K562 (cell line): ENCODE measurements around the gene SV2C. TPM values are rescaled to one million over a fixed set of nuclear protein-coding genes. Genes with fewer than 3 reads are reported as not detected.

Experiments
- ATAC-seq: fragments of 200-7000 bp; cut with Tn5 transposase; 3 replicates; pipeline ENCODE4 v1.9.1; 2020; ENCODE audit warnings: moderate library complexity
- BruUV-seq: library from RNA; stranded (reverse); fragments of 400-500 nt; replicated peaks from 2 replicates; lab custom pipeline; 2021; lab: Mats Ljungman, UMichigan
- CTCF ChIA-PET: fragments of 300-600 bp; formaldehyde crosslinking; extraction: SDS; loops from one replicate; lab custom pipeline; 2021; ENCODE audit warnings: low intra/inter-chr PET ratio; lab: Yijun Ruan, JAX
- POLR2A ChIA-PET: fragments of 300-600, 350-650 bp; sonication (Branson Sonifier 250); formaldehyde crosslinking; extraction: SDS; loops from one replicate; lab custom pipeline; 2021; ENCODE audit warnings: antibody characterized with exemption, inconsistent platforms; lab: Yijun Ruan, JAX
- DNase-seq, 4 experiments: peaks; one replicate each; pipeline versions ENCODE4 v3.0.0 to v3.0.0-alpha.2; 2011 to 2018; ENCODE audit warnings: low spot score in 3 of 4, mixed read lengths in 3 of 4; ENCODE audit errors: extremely low read depth in 1 of 4
- FAIRE-seq: peaks from 2 replicates; lab custom pipeline; 2011; peaks lifted over from hg19 to GRCh38; lab: Jason Lieb, UNC
- H2AFZ ChIP-seq: 2 replicates; pipeline ENCODE4 v1.6.0; 2011; ENCODE audit warnings: low read depth, low read length, control low read depth, inconsistent platforms
- H3K27ac ChIP-seq: fragments of 200-600 bp; 3 replicates; pipeline ENCODE4 v1.8.0; 2011; ENCODE audit warnings: low read depth, mild to moderate bottlenecking, control low read depth, inconsistent platforms, low read length, moderate library complexity, mixed read lengths; ENCODE audit errors: extremely low read depth
- H3K27me3 ChIP-seq, 2 experiments: fragments of 300-600 bp in 1 of 2; 2 replicates in 1 of 2; 3 replicates in 1 of 2; pipeline versions ENCODE4 v1.6.0 to v1.8.0; 2011; ENCODE audit warnings: inconsistent platforms in 2 of 2, low read length in 2 of 2, mild to moderate bottlenecking in 1 of 2, mixed read lengths in 1 of 2, moderate library complexity in 1 of 2; ENCODE audit not compliant: control insufficient read depth in 2 of 2, insufficient read depth in 2 of 2
- H3K36me3 ChIP-seq: fragments of 300-600 bp; 3 replicates; pipeline ENCODE4 v1.8.0; 2011; ENCODE audit warnings: mild to moderate bottlenecking, low read length, inconsistent platforms; ENCODE audit not compliant: control insufficient read depth, insufficient read depth
- H3K4me1 ChIP-seq, 2 experiments: fragments of 200-600 bp in 1 of 2; replicated peaks in 1 of 2; 2 replicates in 1 of 2; 3 replicates in 1 of 2; pipeline versions ENCODE4 v1.5.1 to v1.8.0; 2011; ENCODE audit warnings: inconsistent platforms in 2 of 2, low read length in 2 of 2, mild to moderate bottlenecking in 1 of 2, mixed read lengths in 1 of 2, moderate library complexity in 1 of 2; ENCODE audit not compliant: control insufficient read depth in 2 of 2, insufficient read depth in 2 of 2
- H3K4me2 ChIP-seq: 2 replicates; pipeline ENCODE4 v1.6.1; 2011; ENCODE audit warnings: low read length, control low read depth, inconsistent platforms, mixed read lengths; ENCODE audit not compliant: insufficient read depth
- H3K4me3 ChIP-seq: fragments of 200-600 bp; sonication (generic), shearing (Covaris generic); 2 replicates; pipeline ENCODE4 v1.5.1; 2016; ENCODE audit warnings: control low read depth, inconsistent platforms
- H3K79me2 ChIP-seq: fragments of 200-600 bp; 3 replicates; pipeline ENCODE4 v1.8.0; 2011; ENCODE audit warnings: low read length, inconsistent platforms; ENCODE audit not compliant: control insufficient read depth, insufficient read depth
- H3K9ac ChIP-seq, 2 experiments: 2 replicates each; pipeline versions ENCODE4 v1.6.0 to v1.6.1; 2011; ENCODE audit warnings: low read depth in 2 of 2, low read length in 2 of 2, control low read depth in 1 of 2, inconsistent platforms in 1 of 2, mild to moderate bottlenecking in 1 of 2, mixed read lengths in 1 of 2; ENCODE audit not compliant: insufficient read depth in 1 of 2
- H3K9me1 ChIP-seq: one replicate; pipeline ENCODE4 v1.6.0; 2011; ENCODE audit warnings: inconsistent platforms, mild to moderate bottlenecking, low read length, moderate library complexity; ENCODE audit not compliant: control insufficient read depth, insufficient read depth
- H3K9me3 ChIP-seq: replicated peaks from 2 replicates; pipeline ENCODE4 v1.5.1; 2011; ENCODE audit warnings: low read depth, low read length, inconsistent platforms; ENCODE audit not compliant: control insufficient read depth, insufficient read depth
- H4K20me1 ChIP-seq: replicated peaks from 2 replicates; pipeline ENCODE4 v1.6.1; 2011; ENCODE audit warnings: low read length, inconsistent platforms, mixed read lengths; ENCODE audit not compliant: control insufficient read depth, insufficient read depth
- EP400 ChIP-seq: fragments of 450-650 bp; IDR thresholded peaks from 2 replicates; pipeline ENCODE4 v1.6.1; 2017; ENCODE audit warnings: antibody characterized with exemption, mild to moderate bottlenecking, moderate library complexity
- ETV5 ChIP-seq: sonication (generic); formaldehyde crosslinking; IDR thresholded peaks from 2 replicates; pipeline ENCODE4 v1.4.0; 2020; ENCODE audit warnings: low read depth, mild to moderate bottlenecking, missing genetic modification reagents
- GABPB1 ChIP-seq: sonication (generic); formaldehyde crosslinking; IDR thresholded peaks from 2 replicates; pipeline ENCODE4 v1.8.0; 2022; ENCODE audit warnings: mild to moderate bottlenecking, missing genetic modification reagents
- MCM3 ChIP-seq: fragments of 450-650 bp; IDR thresholded peaks from 2 replicates; pipeline ENCODE4 v1.6.1; 2016
- NR4A1 ChIP-seq, 2 experiments: fragments of 250-450 bp in 1 of 2; fragments of 450-650 bp in 1 of 2; sonication (Bioruptor Pico) in 1 of 2; IDR thresholded peaks; 2 replicates each; pipeline versions ENCODE4 v1.4.0 to v1.6.1; 2016 to 2020; ENCODE audit warnings: mild to moderate bottlenecking in 2 of 2, missing compliant biosample characterization in 1 of 2, missing genetic modification characterization in 1 of 2, moderate library complexity in 1 of 2
- SRSF1 ChIP-seq: fragments of 200-400 bp; formaldehyde crosslinking; IDR thresholded peaks from 2 replicates; pipeline ENCODE4 v1.6.1; 2017; ENCODE audit warnings: mild to moderate bottlenecking, low read depth, low read length, moderate library complexity
- ZC3H4 ChIP-seq: sonication (generic); formaldehyde crosslinking; IDR thresholded peaks from 2 replicates; pipeline ENCODE4 v1.9.0; 2021; ENCODE audit warnings: missing genetic modification reagents, borderline replicate concordance
- ZNF23 ChIP-seq: fragments of 250-450 bp; sonication (Bioruptor Pico); IDR thresholded peaks from 2 replicates; pipeline ENCODE4 v1.4.0; 2020; ENCODE audit warnings: mild to moderate bottlenecking
- ZNF407 ChIP-seq: fragments of 450-650 bp; IDR thresholded peaks from 2 replicates; pipeline ENCODE4 v1.6.1; 2016; ENCODE audit warnings: low read depth
- ZNF57 ChIP-seq: fragments of 450-650 bp; formaldehyde crosslinking; IDR thresholded peaks from 2 replicates; pipeline ENCODE4 v1.4.0; 2020; ENCODE audit warnings: mild to moderate bottlenecking, moderate library complexity
- ZNF592 ChIP-seq: fragments of 450-650 bp; IDR thresholded peaks from 2 replicates; pipeline ENCODE4 v1.6.1; 2017; ENCODE audit warnings: antibody characterized with exemption, mild to moderate bottlenecking
- WGBS: fragments of 100-300 bp; shearing (Covaris generic); methylation state at CpG from one replicate; pipeline ENCODE4 v1.1.6; 2016; ENCODE audit warnings: low coverage, mixed read lengths; ENCODE audit not compliant: insufficient coverage; ENCODE audit errors: missing lambda C conversion rate; 5-methylcytosine and 5-hydroxymethylcytosine counted together
- in situ Hi-C: fragments of 300-500 bp; cut with MboI; formaldehyde crosslinking; loops from 4 replicates; pipeline ENCODE4 v1.15.0; 2018; ENCODE audit warnings: inconsistent platforms, mixed read lengths
- intact Hi-C: fragments of 100-400 bp; cut with micrococcal nuclease; formaldehyde crosslinking; loops from 2 replicates; pipeline ENCODE4 v1.14.2; 2022
- polyA plus RNA-seq, 8 experiments: library from polyadenylated mRNA; depleted of rRNA in 4 of 8; stranded (reverse) in 5 of 8; unstranded in 3 of 8; fragments of >200 nt; fragmentation: Nextera tagmentation in 2 of 8; fragmentation: Illumina TruSeq in 1 of 8; extraction: Ambion mirVana in 2 of 8; extraction: Trizol in 1 of 8; gene quantifications; 2 replicates each; pipeline versions ENCODE4 v1.2.1 to v1.2.3, GENCODE V29; 2011 to 2014; ENCODE audit warnings: inconsistent platforms in 1 of 8, missing spikeins in 1 of 8
- total RNA-seq, 7 experiments: library from RNA; depleted of rRNA in 6 of 7; stranded (reverse); fragments of >200 nt in 6 of 7; fragmentation: Illumina TruSeq in 2 of 7; extraction: Trizol in 2 of 7; gene quantifications; 2 replicates each; pipeline versions ENCODE4 v1.2.1 to v1.2.3, GENCODE V29; 2011 to 2021; ENCODE audit warnings: low replicate concordance in 1 of 7

Gene SV2C
- total and polyA plus RNA-seq, 9 of the 15 experiments (the other 6 are each of a cell fraction or from before 2014, with no cell fraction given) = 0.05 TPM; not detected in 8

GRCh38 chr5:76368941-76369340 lies 285.8 kb downstream of the SV2C start:
- no peaks in the 10 kb centered on the region for H3K27me3 ChIP-seq
- in situ Hi-C loops = no loop called here
- H3K79me2 ChIP-seq = no peaks in the 10 kb centered on the region
- H4K20me1 ChIP-seq = no peaks in the 10 kb centered on the region
- no peak overlapping the region for H3K27ac ChIP-seq
- H3K9ac ChIP-seq = no peak overlapping the region
- H3K36me3 ChIP-seq = no peaks in the 10 kb centered on the region
- H2AFZ ChIP-seq = no peak overlapping the region
- H3K4me1 ChIP-seq = peaks cover 22 to 56% of the 10 kb centered on the region in 2 experiments
- H3K4me2 ChIP-seq = no peak overlapping the region
- no peaks in the 10 kb centered on the region for H3K9me3 ChIP-seq
- FAIRE-seq (no peak), DNase-seq (no peak), ATAC-seq (no peak)
- intact Hi-C loops = no loop called here
- CTCF ChIA-PET = no interaction called here
- POLR2A ChIA-PET = interaction anchor here (0.6 to 1.0 kb wide), 2 partner anchors 13 to 176 kb away, joined by 3 read pairs; no protein-coding TSS in a partner anchor
- H3K9me1 ChIP-seq = no peaks in the 10 kb centered on the region
- no TSS peak for BruUV-seq
- 71% methylated on average over 1 of the region's 1 CpG for WGBS
- no peak overlapping the region for H3K4me3 ChIP-seq
- TF ChIP-seq ZC3H4 (no peak), ZNF407 (no peak), ZNF57 (CRISPR knock-in tag) (no peak), GABPB1 (CRISPR knock-in tag) (no peak), ZNF592 (no peak), NR4A1 (CRISPR knock-in tag; IDR thresholded peaks at IDR 0.05) (no peak), NR4A1 (tag; IDR thresholded peaks at IDR 0.05) (no peak), ETV5 (CRISPR knock-in tag) (no peak), MCM3 (no peak), SRSF1 (no peak), EP400 (no peak), ZNF23 (CRISPR knock-in tag) (no peak)
